Stomach (tissue), 9 donors: ENCODE results near the gene NRP1. TPM values are rescaled to one million over a fixed set of nuclear protein-coding genes. Genes with fewer than 3 reads are reported as not detected.

Experiments
- DNase-seq, 2 donors: peaks; one replicate each; pipeline versions ENCODE4 v3.0.0 to v3.0.0-alpha.2; 2013 to 2019
- H3K27ac ChIP-seq, 5 donors: fragments of 200-600 bp in 4 of 5; sonication (generic) in 4 of 5; one replicate each; pipeline ENCODE4 v1.5.1; 2013 to 2019; ENCODE audit warnings: mild to moderate bottlenecking in 1 of 5, moderate library complexity in 1 of 5
- H3K27me3 ChIP-seq, 3 donors: fragments of 200-600 bp; sonication (generic); one replicate each; pipeline ENCODE4 v1.5.1; 2017 to 2019; ENCODE audit warnings: mixed run types in 1 of 3
- H3K36me3 ChIP-seq, 4 donors: fragments of 200-600 bp; sonication (generic); 1 replicate in 3 of 4; 2 replicates in 1 of 4; pipeline ENCODE4 v1.5.1; 2016 to 2019
- H3K4me1 ChIP-seq, 4 donors: fragments of 200-600 bp; sonication (generic); one replicate each; pipeline ENCODE4 v1.5.1; 2016 to 2019
- H3K4me3 ChIP-seq, 4 donors: fragments of 200-600 bp; sonication (generic) in 3 of 4; one replicate each; pipeline ENCODE4 v1.5.1; 2016 to 2019; ENCODE audit warnings: mild to moderate bottlenecking in 1 of 4
- H3K9me3 ChIP-seq, 4 donors: fragments of 200-600 bp; sonication (generic); one replicate each; pipeline ENCODE4 v1.5.1; 2016 to 2019
- EP300 ChIP-seq: sonication (generic); formaldehyde crosslinking; IDR thresholded peaks from one replicate; pipeline ENCODE4 v1.6.1; 2017; ENCODE audit warnings: antibody characterized with exemption
- POLR2A ChIP-seq, 4 donors: fragments of 450-650 bp; IDR thresholded peaks; one replicate each; pipeline ENCODE4 v1.6.1; 2016; ENCODE audit warnings: antibody characterized with exemption in 4 of 4, control low read depth in 2 of 4, mild to moderate bottlenecking in 1 of 4, moderate library complexity in 1 of 4
- POLR2AphosphoS5 ChIP-seq, 3 donors: sonication (generic); formaldehyde crosslinking; IDR thresholded peaks; one replicate each; pipeline ENCODE4 v1.6.1; 2016; ENCODE audit warnings: antibody characterized with exemption in 3 of 3
- WGBS, 5 donors: extraction: QIAGEN DNeasy Blood & Tissue Kit in 3 of 5; methylation state at CpG; one replicate each; pipeline versions ENCODE4 v1.1.5 to v1.1.7; 2013 to 2018; 5-methylcytosine and 5-hydroxymethylcytosine counted together
- intact Hi-C: fragments of 100-400 bp; cut with DNase I; formaldehyde crosslinking; loops from one replicate; pipeline ENCODE4 v1.15.1; 2023; ENCODE audit warnings: low total_unique reads
- polyA plus RNA-seq, 3 donors: library from polyadenylated mRNA; stranded (reverse); fragments of 200-250 nt; gene quantifications; one replicate each; pipeline ENCODE4 v1.2.3, GENCODE V29; 2013
- total RNA-seq, 5 donors: library from RNA; depleted of rRNA; stranded (reverse); fragments of >200 nt; gene quantifications; one replicate each; pipeline versions ENCODE4 v1.1.0 to v1.2.3, GENCODE V29; 2014 to 2016
- TF ChIP-seq, protein P1 (sequence below), 7 experiments: fragments of 450-650 bp in 4 of 7; fragments of 200-600 bp in 3 of 7; sonication (generic) in 3 of 7; IDR thresholded peaks; one replicate each; pipeline ENCODE4 v1.5.1; 2016 to 2019; ENCODE audit warnings: antibody characterized with exemption in 7 of 7, control low read depth in 2 of 7, mild to moderate bottlenecking in 1 of 7
- donor health status: healthy with polysubstance abuse.
- donor health status: Bipolar disorder and iron deficiency.
- donor health status: healthy.

Gene NRP1
- total and polyA plus RNA-seq, 8 donors: 4.6 to 94.7 (median 13.0) TPM

DNA sequence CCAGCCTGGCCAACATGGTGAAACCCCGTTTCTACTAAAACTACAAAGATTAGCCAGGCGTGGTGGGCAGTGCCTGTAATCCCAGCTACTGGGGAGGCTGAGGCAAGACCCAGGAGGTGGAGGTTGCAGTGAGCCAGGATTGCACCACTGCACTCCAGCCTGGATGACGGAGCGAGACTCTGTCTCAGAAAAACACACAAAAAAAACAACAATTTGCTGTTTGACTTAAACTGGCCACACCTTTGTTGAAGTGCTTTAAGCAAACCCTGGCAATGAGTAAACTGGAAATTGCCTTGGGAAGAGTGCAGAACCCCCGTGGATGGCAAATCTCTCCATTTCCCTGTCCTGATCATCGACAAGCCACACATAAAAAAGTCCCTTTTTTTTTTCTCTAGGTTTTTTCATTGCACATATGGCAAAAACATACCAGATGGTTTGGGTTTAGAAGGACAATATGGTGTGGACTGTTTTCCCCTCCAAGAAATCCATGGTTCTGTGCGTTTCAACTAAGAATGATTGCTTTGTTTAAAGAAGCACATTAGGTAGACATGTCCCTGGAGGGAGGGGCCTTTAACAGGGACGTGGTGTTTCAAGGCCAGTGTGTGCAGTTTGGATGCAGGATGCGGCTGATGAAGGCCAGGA lies 76.9 kb downstream of the NRP1 start:
- intact Hi-C loops: no loop called here
- Histone ChIP-seq H3K4me1 (peaks cover 0 to 19% (median 4%) of the 10 kb centered on the region in 4 donors), H3K27ac (no peak overlapping the region), H3K27me3 (no peaks in the 10 kb centered on the region), H3K4me3 (no peak overlapping the region), H3K36me3 (peaks cover 0 to 57% (median 25%) of the 10 kb centered on the region in 4 donors), H3K9me3 (no peaks in the 10 kb centered on the region)
- WGBS, 5 donors: 45 to 64% (median 57%) methylated on average over 9 of the region's 9 CpGs
- peak in 1 of 2 donors; percentile 50 for DNase-seq
- TF ChIP-seq POLR2A (IDR thresholded peaks at IDR 0.05) (no peak), EP300 (no peak), POLR2AphosphoS5 (IDR thresholded peaks at IDR 0.05) (no peak)
- TF ChIP-seq, protein P1, sequence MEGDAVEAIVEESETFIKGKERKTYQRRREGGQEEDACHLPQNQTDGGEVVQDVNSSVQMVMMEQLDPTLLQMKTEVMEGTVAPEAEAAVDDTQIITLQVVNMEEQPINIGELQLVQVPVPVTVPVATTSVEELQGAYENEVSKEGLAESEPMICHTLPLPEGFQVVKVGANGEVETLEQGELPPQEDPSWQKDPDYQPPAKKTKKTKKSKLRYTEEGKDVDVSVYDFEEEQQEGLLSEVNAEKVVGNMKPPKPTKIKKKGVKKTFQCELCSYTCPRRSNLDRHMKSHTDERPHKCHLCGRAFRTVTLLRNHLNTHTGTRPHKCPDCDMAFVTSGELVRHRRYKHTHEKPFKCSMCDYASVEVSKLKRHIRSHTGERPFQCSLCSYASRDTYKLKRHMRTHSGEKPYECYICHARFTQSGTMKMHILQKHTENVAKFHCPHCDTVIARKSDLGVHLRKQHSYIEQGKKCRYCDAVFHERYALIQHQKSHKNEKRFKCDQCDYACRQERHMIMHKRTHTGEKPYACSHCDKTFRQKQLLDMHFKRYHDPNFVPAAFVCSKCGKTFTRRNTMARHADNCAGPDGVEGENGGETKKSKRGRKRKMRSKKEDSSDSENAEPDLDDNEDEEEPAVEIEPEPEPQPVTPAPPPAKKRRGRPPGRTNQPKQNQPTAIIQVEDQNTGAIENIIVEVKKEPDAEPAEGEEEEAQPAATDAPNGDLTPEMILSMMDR (IDR thresholded peaks at IDR 0.05): no peak

GRCh38 chr10:33256458-33256857 lies 78.0 kb downstream of the NRP1 start:
- Histone ChIP-seq H3K9me3 (no peaks in the 10 kb centered on the region), H3K4me3 (no peak overlapping the region), H3K27ac (no peak overlapping the region), H3K4me1 (peaks cover 0 to 20% (median 4%) of the 10 kb centered on the region in 4 donors), H3K36me3 (peaks cover 0 to 57% (median 30%) of the 10 kb centered on the region in 4 donors), H3K27me3 (no peaks in the 10 kb centered on the region)
- TF ChIP-seq POLR2AphosphoS5 (IDR thresholded peaks at IDR 0.05) (no peak), POLR2A (IDR thresholded peaks at IDR 0.05) (no peak), EP300 (no peak)
- TF ChIP-seq, protein P1 (IDR thresholded peaks at IDR 0.05): no peak
- DNase-seq: no peak
- intact Hi-C loops: no loop called here
- WGBS, 5 donors: 95 to 100% (median 97%) methylated on average over 4 of the region's 4 CpGs

- peaks cover 0 to 65% (median 41%) of the 10 kb centered on the region in 4 donors for H3K36me3 ChIP-seq
- 65 to 84% (median 73%) methylated on average over 3 of the region's 3 CpGs for WGBS, 5 donors
- no peak overlapping the region for H3K4me3 ChIP-seq
- H3K4me1 ChIP-seq: peaks cover 0 to 21% (median 2%) of the 10 kb centered on the region in 4 donors
- H3K9me3 ChIP-seq: no peaks in the 10 kb centered on the region
- H3K27ac ChIP-seq: no peak overlapping the region
- intact Hi-C loops: no loop called here
- DNase-seq: no peak
- no peak for TF ChIP-seq POLR2A (IDR thresholded peaks at IDR 0.05)
- no peaks in the 10 kb centered on the region for H3K27me3 ChIP-seq
These were observed 79.8 kb downstream of the NRP1 start for GRCh38 chr10:33254556-33255160.

- peaks cover 0 to 21% (median 2%) of the 10 kb centered on the region in 4 donors for H3K4me1 ChIP-seq
- TF ChIP-seq POLR2A (IDR thresholded peaks at IDR 0.05) (no peak), EP300 (no peak), POLR2AphosphoS5 (IDR thresholded peaks at IDR 0.05) (no peak)
- TF ChIP-seq, protein P1 (IDR thresholded peaks at IDR 0.05): no peak
- WGBS, 5 donors: 75 to 88% (median 78%) methylated on average over 4 of the region's 4 CpGs
- intact Hi-C loops: no loop called here
- H3K27ac ChIP-seq: no peak overlapping the region
- H3K27me3 ChIP-seq: no peaks in the 10 kb centered on the region
- no peak overlapping the region for H3K4me3 ChIP-seq
- no peak for DNase-seq
- H3K9me3 ChIP-seq: no peaks in the 10 kb centered on the region
- peaks cover 0 to 65% (median 43%) of the 10 kb centered on the region in 4 donors for H3K36me3 ChIP-seq
These were observed 81.1 kb downstream of the NRP1 start for GRCh38 chr10:33253411-33253810.

DNA sequence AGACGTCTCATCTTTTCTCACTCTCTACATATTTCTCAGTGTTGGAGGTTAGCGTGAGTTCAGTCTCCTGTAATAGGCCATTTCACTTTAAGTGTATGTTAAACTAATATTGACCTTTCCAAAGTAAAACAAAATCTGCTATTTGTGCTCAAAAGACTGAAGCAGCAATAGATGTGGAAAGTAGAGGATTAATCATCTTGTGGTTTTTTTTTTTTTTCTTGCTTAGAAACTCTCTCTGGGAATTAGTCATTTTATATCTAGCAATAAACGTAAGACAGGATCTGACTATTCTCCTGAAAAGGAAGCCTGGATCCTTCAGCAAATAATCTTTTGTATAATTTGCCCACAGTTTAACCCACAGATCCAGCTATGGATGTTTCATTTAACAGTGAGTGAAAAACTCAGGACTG lies 81.7 kb downstream of the NRP1 start:
- Histone ChIP-seq H3K9me3 (no peaks in the 10 kb centered on the region), H3K36me3 (peaks cover 0 to 64% (median 40%) of the 10 kb centered on the region in 4 donors), H3K4me1 (peaks cover 0 to 21% (median 2%) of the 10 kb centered on the region in 4 donors), H3K4me3 (no peak overlapping the region), H3K27ac (no peak overlapping the region), H3K27me3 (no peaks in the 10 kb centered on the region)
- intact Hi-C loops: no loop called here
- WGBS, 5 donors: 39 to 54% (median 48%) methylated on average over 3 of the region's 3 CpGs
- TF ChIP-seq, protein P1 (IDR thresholded peaks at IDR 0.05): no peak
- TF ChIP-seq EP300 (no peak), POLR2A (IDR thresholded peaks at IDR 0.05) (no peak)
- no peak for DNase-seq
